Mucosa of stomach (tissue), 1 donor: ENCODE measurements around the gene HSDL1.

Experiments used
- H3K27me3 ChIP-seq: one replicate; pipeline ENCODE4 v1.7.0; 2013; ENCODE audit warnings: mild to moderate bottlenecking, low read length; ENCODE audit not compliant: control insufficient read depth, insufficient read depth
- H3K36me3 ChIP-seq: one replicate; pipeline ENCODE4 v1.7.0; 2013; ENCODE audit warnings: low read length; ENCODE audit not compliant: control insufficient read depth, insufficient read depth
- H3K4me1 ChIP-seq: one replicate; pipeline ENCODE4 v1.7.0; 2013; ENCODE audit warnings: mild to moderate bottlenecking, low read length; ENCODE audit not compliant: control insufficient read depth, insufficient read depth
- H3K4me3 ChIP-seq: one replicate; pipeline ENCODE4 v1.7.0; 2013; ENCODE audit warnings: low read length
- H3K9ac ChIP-seq: one replicate; pipeline ENCODE4 v1.7.0; 2013; ENCODE audit warnings: mild to moderate bottlenecking, low read length, moderate library complexity
- H3K9me3 ChIP-seq: one replicate; pipeline ENCODE4 v1.7.0; 2013; ENCODE audit warnings: mild to moderate bottlenecking, low read length, moderate library complexity; ENCODE audit not compliant: control insufficient read depth
- donor health status: Pancreatic carcinoma.

Gene HSDL1

DNA sequence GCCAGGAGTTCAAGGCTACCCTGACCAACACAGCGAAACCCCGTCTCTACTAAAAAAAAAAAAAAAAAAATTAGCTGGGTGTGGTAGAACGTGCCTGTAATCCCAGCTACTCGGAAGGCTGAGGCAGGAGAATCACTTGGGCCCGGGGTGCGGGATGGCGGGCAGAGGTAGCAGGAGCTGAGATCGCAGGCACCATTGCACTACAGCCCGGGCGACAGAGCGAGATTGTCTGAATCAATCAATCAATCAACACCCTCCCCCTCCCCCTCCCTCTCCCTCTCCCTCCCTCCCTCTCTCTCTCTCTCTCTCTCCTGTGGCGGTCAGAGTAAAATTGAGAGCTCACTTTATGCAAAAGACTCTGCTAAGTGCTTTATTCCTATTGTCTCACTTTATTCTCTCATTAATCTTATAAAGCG, 1.2 kb downstream of the HSDL1 start:
- peaks cover 9% of the 10 kb centered on the region for H3K4me1 ChIP-seq
- H3K4me3 ChIP-seq = peak overlapping the region; percentile 20
- no peaks in the 10 kb centered on the region for H3K9me3 ChIP-seq
- peak overlapping the region; percentile 64 for H3K9ac ChIP-seq
- no peaks in the 10 kb centered on the region for H3K27me3 ChIP-seq
- no peaks in the 10 kb centered on the region for H3K36me3 ChIP-seq

DNA sequence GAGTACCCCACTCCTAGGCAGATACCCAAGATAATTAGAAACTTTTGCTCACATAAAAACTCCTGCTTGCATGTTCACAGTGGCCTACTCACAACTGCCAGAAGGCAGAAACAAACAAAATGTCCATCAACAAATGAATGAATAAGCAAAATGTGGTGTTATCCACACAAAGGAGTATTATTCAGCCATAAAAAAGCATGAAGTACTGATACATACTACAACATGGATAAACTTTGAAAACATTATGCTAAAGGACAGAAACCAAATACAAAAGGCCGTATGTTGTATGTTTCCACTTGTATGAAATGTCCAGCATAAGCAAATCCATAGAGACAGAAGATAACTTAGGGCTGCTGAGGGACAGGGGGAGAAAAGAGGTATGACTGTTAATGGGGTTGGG, 1.9 kb downstream of the HSDL1 start:
- Histone ChIP-seq H3K9ac (no peak overlapping the region), H3K4me1 (peaks cover 12% of the 10 kb centered on the region), H3K27me3 (no peaks in the 10 kb centered on the region), H3K9me3 (no peaks in the 10 kb centered on the region), H3K36me3 (no peaks in the 10 kb centered on the region), H3K4me3 (no peak overlapping the region)

DNA sequence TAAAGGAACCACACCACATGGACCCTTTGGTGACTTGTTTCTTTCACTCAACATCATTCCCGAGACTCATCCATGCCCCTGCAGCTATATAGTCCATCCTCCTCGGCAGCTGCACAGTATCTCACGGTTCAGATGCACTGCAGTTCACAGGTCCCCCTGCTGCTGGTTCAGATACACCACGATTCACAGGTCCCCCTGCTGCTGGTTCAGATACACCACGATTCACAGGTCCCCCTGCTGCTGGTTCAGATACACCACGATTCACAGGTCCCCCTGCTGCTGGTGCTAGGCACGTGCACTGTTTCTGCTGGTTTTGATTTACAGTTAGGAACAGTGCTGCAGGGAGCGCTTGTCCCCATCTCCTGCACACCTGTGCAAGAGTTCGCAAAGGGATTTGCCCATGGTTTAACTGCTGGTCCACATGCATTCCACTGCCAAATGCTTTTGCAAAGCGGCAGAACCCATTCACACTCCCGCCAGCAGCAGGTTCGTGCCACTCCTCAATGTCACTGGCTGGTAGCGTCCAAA, 3.8 kb downstream of the HSDL1 start:
- Histone ChIP-seq H3K4me3 (no peak overlapping the region), H3K9ac (no peak overlapping the region), H3K9me3 (no peaks in the 10 kb centered on the region), H3K36me3 (no peaks in the 10 kb centered on the region), H3K27me3 (no peaks in the 10 kb centered on the region), H3K4me1 (peaks cover 12% of the 10 kb centered on the region)

DNA sequence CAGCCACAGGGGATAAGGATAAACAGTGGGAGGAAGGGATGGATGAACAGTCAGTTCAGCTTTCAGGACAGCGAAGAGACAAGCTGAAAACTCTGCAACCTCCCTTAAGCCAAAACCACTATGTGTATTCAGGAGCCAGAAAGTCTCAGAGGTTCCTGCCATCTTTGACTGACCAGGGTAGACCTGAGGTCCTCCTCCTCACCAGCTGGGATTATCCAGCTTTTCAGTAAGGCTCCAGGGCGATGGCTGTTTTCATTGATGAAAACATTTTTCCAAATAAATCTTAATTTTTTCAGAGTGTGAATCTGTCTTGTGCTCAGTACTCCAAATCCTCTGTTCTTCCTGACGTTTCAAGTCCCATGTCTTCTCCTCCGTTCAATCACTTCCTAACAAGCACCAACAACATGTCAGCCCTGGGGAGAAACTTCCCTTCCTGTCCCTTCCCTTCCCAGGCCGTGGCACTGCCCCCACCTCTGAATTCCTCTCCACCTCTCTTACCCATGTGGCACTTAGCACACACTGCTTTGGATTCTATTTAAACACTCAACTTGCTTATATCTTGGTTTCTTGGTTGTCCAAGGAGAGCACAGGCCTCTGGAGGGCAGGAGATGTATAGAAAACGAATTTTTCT, 5.2 kb downstream of the HSDL1 start:
- peaks cover 12% of the 10 kb centered on the region for H3K4me1 ChIP-seq
- H3K9me3 ChIP-seq = no peaks in the 10 kb centered on the region
- no peaks in the 10 kb centered on the region for H3K36me3 ChIP-seq
- no peaks in the 10 kb centered on the region for H3K27me3 ChIP-seq
- no peak overlapping the region for H3K4me3 ChIP-seq
- no peak overlapping the region for H3K9ac ChIP-seq

DNA sequence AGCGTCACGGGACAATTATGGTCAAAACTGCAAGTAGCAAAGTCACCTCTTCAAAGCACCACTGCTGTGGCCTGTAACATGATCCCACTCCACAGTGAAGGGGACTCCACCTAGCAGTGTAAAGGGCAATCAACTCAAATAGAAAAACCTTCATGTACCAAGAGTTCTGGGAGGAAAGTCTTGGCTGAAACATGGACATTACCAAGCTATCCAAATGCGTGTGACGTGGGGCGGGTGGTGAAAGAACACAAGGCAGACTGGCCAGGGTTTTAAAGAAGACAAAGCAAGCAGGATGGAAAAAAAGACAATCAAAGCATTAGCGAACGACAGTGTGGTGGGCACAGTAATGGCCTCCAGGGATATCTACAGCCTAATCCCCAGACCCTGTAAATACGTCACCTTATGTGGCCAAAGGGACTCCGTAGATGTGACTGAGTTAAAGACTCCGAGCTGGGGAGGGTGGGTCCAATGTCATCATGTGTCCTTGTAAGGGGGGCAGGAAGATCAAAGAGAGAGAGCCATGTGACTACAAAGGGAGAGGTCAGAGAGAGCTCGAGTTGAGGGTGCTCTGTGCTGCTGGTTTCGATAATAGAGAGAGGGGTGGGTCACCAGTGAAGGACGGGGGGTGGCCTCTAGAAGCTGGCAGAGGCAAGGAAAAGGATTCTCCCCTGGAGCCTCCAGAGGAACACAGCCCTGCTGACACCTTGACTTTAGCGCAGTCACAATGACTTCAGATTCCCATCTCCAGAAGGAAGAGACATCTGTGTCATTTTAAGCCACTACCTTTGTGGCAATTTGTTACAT, 6.0 kb downstream of the HSDL1 start:
- Histone ChIP-seq H3K27me3 (no peaks in the 10 kb centered on the region), H3K9me3 (no peaks in the 10 kb centered on the region), H3K9ac (no peak overlapping the region), H3K4me3 (no peak overlapping the region), H3K4me1 (peaks cover 12% of the 10 kb centered on the region), H3K36me3 (no peaks in the 10 kb centered on the region)

DNA sequence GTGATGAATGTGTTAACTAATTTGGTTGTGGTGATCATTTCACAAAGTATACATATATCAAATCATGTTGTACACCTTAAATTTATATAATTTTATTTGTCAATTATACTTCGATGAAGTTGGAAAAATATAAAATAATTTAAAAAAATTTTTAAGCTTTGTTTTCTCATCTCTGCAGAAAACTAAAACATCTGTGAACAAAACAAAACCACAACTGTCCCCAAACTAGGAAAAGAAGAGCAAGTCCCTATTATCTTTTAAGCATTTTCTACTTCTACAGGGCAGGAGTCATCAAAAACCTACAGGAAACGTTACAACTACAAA, 6.5 kb downstream of the HSDL1 start:
- Histone ChIP-seq H3K4me3 (no peak overlapping the region), H3K36me3 (no peaks in the 10 kb centered on the region), H3K4me1 (peaks cover 12% of the 10 kb centered on the region), H3K9ac (no peak overlapping the region), H3K27me3 (no peaks in the 10 kb centered on the region), H3K9me3 (no peaks in the 10 kb centered on the region)

DNA sequence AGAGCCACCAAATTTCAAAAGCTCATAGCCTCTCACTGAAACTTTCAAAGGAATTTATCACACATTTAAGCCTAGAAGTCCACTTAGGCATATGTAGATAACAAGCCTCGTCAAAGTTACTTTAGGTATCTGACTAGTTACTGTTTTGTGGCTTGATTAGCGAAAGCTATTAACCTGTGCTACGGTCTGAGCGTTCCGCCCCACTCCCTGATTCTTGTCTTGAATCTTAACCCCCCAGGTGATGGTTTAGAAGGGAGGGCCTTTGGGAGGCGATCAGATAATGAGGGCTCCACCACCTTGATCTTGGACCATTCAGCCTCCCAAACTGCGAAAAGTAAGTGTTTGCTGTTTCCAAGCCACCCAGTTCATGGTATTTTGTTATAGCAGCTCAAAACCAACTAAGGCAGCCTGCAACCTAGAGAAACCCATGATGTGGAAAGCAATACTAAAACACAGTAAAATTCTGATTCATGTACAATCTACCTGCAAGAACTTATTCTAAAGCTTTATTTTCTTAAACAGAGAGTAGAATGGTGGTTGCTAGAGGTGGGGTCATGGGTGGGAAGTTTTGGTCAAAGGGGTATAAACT, 7.1 kb downstream of the HSDL1 start:
- H3K4me1 ChIP-seq = peaks cover 12% of the 10 kb centered on the region
- H3K36me3 ChIP-seq = no peaks in the 10 kb centered on the region
- no peak overlapping the region for H3K9ac ChIP-seq
- H3K9me3 ChIP-seq = no peaks in the 10 kb centered on the region
- H3K27me3 ChIP-seq = no peaks in the 10 kb centered on the region
- H3K4me3 ChIP-seq = no peak overlapping the region

DNA sequence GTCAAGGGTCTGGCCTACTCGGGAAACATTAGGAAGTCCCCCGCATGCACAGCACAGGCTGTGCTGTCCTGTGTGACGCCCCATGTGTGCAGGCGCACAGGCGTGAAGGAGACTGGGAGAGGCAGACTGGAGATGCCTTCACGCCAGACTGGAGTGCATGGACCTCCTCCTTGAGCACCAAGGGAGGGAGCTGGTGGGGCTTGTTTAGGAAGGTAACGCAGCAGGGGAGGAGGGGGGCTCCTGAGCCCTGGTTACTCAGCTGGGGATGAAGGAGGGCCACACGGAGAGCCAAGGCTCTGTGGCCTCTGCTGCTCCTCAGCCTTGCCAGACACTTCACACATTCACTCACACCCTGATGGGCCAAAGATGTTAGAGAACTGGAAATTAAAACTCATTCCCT, 7.7 kb downstream of the HSDL1 start:
- Histone ChIP-seq H3K27me3 (no peaks in the 10 kb centered on the region), H3K36me3 (no peaks in the 10 kb centered on the region), H3K9me3 (no peaks in the 10 kb centered on the region), H3K4me3 (no peak overlapping the region), H3K4me1 (peaks cover 12% of the 10 kb centered on the region), H3K9ac (no peak overlapping the region)

DNA sequence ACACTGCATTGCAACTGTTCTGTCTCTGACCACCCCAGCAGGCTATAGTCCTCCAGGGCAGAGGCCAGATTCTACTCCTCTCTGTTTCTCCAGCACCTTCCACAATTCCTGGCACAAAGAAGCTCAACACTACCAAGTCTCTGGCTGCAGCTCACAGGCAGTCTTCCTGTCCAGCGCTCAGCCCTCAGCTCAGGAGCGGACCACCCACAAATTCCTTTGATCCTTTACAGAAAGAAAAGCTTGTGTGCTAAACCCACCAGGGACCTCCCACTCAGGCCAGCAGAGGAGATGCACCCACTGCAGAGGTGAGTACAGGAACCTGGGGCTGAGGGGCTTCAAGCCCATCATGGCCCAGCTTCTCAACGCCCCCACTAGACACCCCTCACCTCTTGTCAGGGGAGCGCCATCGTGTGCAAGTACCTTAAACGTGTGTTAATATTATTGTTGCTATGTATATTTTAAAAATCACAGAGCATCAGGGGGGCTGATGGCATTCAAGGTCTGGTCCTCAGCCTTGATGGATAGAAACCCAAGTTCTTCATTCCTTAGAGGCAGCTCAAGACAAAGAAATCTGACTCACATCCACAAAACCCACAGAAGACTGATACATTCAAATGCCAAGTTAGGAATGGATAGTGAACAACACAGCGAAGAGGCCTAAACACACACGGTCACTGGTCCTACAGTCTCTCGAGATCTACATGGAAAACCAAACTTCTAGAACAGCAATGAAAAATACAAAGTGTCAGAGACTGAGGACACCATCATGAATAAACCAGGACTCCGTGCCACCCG, 8.4 kb downstream of the HSDL1 start:
- Histone ChIP-seq H3K9ac (no peak overlapping the region), H3K27me3 (no peaks in the 10 kb centered on the region), H3K9me3 (no peaks in the 10 kb centered on the region), H3K36me3 (no peaks in the 10 kb centered on the region), H3K4me1 (peaks cover 12% of the 10 kb centered on the region), H3K4me3 (no peak overlapping the region)

DNA sequence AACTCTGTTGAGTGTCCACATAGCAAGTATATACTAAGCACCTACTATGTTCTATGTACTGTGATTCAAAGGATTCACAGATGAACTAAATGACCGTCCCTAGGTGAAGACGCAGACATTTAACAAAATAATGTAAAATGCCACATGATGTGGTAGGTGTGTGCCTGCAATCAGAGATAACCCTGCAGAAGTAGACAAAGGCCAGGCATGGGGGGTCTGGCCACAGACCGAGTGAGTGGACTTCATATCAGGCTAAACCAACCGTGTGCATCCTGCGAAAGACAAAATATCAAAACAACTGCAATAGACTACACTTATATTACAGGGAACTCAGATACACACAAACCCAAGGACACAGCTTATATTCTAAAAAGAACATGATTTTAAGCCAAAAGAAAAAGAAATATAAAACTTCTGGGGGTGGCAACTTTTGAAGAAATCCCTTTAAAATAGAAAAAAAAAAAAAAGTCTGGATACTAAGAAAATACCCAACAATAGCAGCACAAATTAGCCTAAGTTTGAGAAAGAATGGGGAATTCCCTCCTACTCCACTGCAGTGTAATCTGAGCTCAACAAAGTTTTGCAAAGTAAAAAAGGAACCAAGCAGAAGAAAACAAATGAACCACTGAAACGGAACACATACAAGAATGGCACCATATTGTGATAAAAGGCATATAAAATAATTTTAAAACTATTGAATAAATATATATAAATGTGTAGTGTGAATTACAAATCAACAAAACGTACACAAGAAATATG, 12.3 kb downstream of the HSDL1 start:
- no peak overlapping the region for H3K9ac ChIP-seq
- H3K36me3 ChIP-seq = no peaks in the 10 kb centered on the region
- H3K27me3 ChIP-seq = no peaks in the 10 kb centered on the region
- no peak overlapping the region for H3K4me3 ChIP-seq
- no peaks in the 10 kb centered on the region for H3K9me3 ChIP-seq
- no peaks in the 10 kb centered on the region for H3K4me1 ChIP-seq

DNA sequence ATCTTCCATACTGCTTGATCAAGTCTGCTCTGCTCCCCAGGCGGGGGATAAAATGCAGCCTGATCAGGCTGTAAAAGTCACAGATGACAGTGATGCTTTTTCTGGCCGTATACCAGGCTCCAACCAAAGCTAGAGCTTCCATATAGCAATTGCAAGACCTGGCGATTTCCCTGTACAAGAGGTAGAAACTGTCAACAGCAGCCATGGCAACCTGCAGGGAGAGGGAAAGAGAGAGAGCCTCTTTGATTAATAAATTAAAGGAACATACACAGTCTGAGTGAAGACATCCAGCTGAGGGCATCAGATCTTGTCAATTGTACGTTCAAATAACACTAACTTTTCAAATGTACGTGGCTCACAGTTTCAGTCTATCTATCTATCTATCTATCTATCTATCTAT, 13.9 kb downstream of the HSDL1 start:
- Histone ChIP-seq H3K4me3 (no peak overlapping the region), H3K9me3 (no peaks in the 10 kb centered on the region), H3K9ac (no peak overlapping the region), H3K27me3 (no peaks in the 10 kb centered on the region), H3K36me3 (no peaks in the 10 kb centered on the region), H3K4me1 (no peaks in the 10 kb centered on the region)
